Measurements from ENCODE around the gene NOC2L. TPM values are rescaled to one million over a fixed set of nuclear protein-coding genes. Genes with fewer than 3 reads are reported as not detected.

NOC2L gene
- total RNA-seq, 4 donors from 2014 or later: 45.6 to 61.9 (median 56.3) TPM

DNA sequence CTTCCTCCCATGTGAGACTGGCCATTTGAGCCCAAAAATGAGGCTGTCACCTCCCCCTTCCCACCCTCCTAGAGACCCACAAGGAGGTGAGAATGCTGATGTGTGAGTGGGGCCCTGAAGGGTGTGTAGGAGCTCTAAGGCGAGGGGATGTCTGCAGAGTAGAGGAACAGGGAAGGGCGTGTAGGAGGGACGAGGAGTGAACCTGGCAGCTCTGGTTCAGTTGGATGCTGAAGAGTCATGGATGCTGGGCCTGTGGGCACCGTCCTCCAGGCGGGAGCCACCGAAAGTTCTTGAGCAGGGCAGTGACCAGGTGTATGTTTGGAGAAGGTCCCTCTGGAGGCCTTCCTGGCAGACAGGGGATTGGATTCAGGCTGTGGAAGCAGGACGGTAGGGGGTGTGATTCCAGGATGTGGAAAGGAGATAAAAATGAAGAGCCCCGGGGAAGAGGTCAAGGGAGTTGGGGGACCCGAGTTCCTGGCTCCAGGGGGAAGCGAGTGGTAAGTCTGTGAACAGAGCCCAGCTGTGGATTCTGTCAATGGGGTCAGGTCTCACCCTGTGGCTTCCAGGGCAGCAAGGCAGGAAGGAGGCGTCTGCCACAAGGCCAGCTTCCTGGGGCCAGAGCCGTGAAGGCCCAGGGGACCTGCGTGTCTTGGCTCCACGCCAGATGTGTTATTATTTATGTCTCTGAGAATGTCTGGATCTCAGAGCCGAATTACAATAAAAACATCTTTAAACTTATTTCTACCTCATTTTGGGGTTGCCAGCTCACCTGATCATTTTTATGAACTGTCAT is 27.5 kb downstream of the NOC2L start:
- Histone ChIP-seq H3K4me1 (peaks cover 18% of the 10 kb centered on the region), H3K27me3 (peaks cover 86% of the 10 kb centered on the region), H3K27ac (no peak overlapping the region), H3K9me3 (no peaks in the 10 kb centered on the region), H3K4me3 (no peak overlapping the region), H3K36me3 (no peaks in the 10 kb centered on the region)
- TF ChIP-seq, protein P1, sequence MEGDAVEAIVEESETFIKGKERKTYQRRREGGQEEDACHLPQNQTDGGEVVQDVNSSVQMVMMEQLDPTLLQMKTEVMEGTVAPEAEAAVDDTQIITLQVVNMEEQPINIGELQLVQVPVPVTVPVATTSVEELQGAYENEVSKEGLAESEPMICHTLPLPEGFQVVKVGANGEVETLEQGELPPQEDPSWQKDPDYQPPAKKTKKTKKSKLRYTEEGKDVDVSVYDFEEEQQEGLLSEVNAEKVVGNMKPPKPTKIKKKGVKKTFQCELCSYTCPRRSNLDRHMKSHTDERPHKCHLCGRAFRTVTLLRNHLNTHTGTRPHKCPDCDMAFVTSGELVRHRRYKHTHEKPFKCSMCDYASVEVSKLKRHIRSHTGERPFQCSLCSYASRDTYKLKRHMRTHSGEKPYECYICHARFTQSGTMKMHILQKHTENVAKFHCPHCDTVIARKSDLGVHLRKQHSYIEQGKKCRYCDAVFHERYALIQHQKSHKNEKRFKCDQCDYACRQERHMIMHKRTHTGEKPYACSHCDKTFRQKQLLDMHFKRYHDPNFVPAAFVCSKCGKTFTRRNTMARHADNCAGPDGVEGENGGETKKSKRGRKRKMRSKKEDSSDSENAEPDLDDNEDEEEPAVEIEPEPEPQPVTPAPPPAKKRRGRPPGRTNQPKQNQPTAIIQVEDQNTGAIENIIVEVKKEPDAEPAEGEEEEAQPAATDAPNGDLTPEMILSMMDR (IDR thresholded peaks at IDR 0.05): no peak
- no peak for TF ChIP-seq POLR2AphosphoS5 (IDR thresholded peaks at IDR 0.05)
- no peak for TF ChIP-seq POLR2A (IDR thresholded peaks at IDR 0.05)
- no peak for TF ChIP-seq EP300 (IDR thresholded peaks at IDR 0.05)
- no peak for DNase-seq (ENCODE audit: low spot score in 2 of 2)
- 46% methylated on average over 15 of the region's 15 CpGs for WGBS

DNA sequence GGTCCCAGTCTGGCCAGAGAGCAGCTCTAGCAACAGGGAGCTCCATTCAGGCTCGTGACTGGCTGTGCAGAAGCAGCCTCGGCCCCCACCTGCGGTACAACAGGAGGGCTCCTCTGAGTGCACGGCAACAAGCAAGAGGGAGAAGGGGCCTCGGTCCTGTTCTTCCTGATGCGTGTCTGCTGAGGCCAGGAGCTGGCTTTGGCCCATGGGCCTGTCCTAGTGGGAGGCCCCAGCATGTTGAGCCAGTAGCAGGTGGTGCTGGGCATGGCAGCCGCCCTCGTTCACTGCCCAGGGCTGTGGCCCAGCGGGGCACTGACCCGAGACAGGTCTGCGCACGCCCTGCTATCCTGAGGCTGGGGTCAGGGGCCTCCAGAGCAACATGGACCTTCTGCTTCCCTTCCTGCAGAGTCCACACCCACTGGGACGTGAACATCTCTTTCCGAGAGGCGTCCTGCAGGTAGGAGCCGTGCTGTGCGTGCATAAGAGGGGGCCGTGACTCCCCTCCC is 28.4 kb downstream of the NOC2L start:
- Histone ChIP-seq H3K4me3 (no peak overlapping the region), H3K36me3 (no peaks in the 10 kb centered on the region), H3K27me3 (peaks cover 86% of the 10 kb centered on the region), H3K4me1 (peaks cover 16% of the 10 kb centered on the region), H3K27ac (no peak overlapping the region), H3K9me3 (no peaks in the 10 kb centered on the region)
- DNase-seq (ENCODE audit: low spot score in 2 of 2): no peak
- TF ChIP-seq POLR2A (IDR thresholded peaks at IDR 0.05) (no peak), POLR2AphosphoS5 (IDR thresholded peaks at IDR 0.05) (no peak), EP300 (IDR thresholded peaks at IDR 0.05) (no peak)
- TF ChIP-seq, protein P1 (IDR thresholded peaks at IDR 0.05): no peak
- WGBS: 56% methylated on average over 17 of the region's 18 CpGs

DNA sequence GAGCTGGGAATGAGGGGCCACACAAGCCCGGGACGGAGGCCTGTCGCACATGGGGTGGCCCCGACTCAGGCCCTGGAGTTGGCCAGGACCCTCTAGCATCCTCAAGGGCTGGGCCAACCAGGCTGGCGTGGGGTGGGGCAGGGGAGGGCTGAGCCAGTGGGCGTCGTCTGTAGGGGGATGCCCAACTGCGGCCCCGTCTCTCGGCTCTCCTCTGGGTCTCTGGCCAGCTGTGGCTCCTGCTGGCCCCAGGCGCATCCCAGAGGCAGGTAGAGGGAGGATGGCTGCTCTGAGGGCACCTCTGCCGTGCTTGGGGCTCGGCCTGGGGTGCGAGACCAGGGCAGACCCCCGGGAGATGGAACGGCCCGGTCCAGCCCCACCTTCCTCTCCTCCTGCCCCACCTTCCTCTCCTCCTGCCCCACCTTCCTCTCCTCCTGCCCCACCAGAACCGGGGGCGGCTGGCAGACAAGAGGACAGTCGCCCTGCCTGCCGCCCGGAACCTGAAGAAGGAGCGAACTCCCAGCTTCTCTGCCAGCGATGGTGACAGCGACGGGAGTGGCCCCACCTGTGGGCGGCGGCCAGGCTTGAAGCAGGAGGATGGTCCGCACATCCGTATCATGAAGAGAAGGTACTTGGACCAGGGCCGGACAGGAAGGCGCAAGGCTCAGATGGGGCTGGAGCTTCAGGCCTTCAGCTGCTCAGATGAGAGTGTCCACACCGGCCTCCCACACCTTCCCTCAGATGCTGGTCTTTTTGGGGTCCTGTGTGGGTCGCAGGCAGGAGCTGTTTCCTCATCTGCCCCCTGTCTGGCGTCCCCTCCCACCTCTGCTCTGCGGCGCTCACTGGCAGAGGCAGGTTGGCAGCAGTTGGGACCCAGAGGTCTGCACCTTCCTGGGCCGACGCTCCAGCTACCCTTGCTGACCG is 29.1 kb downstream of the NOC2L start:
- no peaks in the 10 kb centered on the region for H3K9me3 ChIP-seq
- no peak overlapping the region for H3K27ac ChIP-seq
- peaks cover 16% of the 10 kb centered on the region for H3K4me1 ChIP-seq
- peaks cover 86% of the 10 kb centered on the region for H3K27me3 ChIP-seq
- WGBS: 58% methylated on average over 37 of the region's 40 CpGs
- no peaks in the 10 kb centered on the region for H3K36me3 ChIP-seq
- no peak for DNase-seq (ENCODE audit: low spot score in 2 of 2)
- no peak overlapping the region for H3K4me3 ChIP-seq
- TF ChIP-seq POLR2AphosphoS5 (IDR thresholded peaks at IDR 0.05) (no peak), EP300 (IDR thresholded peaks at IDR 0.05) (no peak), POLR2A (IDR thresholded peaks at IDR 0.05) (no peak)
- TF ChIP-seq, protein P1 (IDR thresholded peaks at IDR 0.05): no peak

DNA sequence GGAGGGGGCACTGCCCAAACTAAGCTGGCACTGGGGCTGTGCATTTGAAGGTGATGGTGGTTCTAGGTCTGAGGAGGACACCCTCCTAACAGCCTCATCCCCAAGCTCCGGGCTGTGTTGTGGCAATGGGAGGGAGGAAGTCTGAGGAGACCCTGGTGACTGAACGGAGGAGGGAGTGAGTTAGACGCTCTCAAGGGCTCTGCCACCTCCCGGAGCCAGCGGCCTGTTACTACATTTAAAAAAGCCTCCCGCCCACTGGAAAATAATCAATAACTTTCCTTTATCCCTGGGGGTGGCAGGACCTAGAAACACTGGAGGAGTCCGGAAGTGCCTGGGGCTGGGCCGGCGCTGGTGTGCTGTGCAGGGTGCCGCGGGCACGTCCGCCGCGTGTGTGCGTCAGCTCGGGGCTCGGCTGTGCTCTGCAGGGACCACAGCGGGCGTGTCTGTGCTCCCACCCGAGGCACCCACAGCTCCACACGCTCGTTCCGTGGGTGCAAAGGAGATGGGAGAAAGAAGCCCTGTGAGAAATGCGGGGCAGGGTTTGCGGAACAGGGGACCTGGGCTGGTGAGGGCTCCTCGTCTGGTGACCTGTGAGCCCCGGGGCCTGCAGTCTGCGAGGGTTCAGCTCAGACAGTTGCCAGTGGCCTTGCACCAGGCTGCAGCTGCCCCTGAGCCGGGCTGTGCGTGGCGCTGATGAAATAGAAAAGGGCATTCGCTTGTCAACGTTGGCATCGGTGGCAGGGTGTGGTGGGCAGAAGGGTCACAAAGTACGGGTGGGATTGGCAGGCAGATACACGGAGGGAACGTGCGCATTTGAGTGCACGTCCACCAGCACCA is 30.0 kb downstream of the NOC2L start:
- peaks cover 23% of the 10 kb centered on the region for H3K4me1 ChIP-seq
- no peak for DNase-seq (ENCODE audit: low spot score in 2 of 2)
- H3K36me3 ChIP-seq: no peaks in the 10 kb centered on the region
- no peak overlapping the region for H3K4me3 ChIP-seq
- 54% methylated on average over 32 of the region's 40 CpGs for WGBS
- H3K27ac ChIP-seq: no peak overlapping the region
- TF ChIP-seq POLR2A (IDR thresholded peaks at IDR 0.05) (no peak), POLR2AphosphoS5 (IDR thresholded peaks at IDR 0.05) (no peak), EP300 (IDR thresholded peaks at IDR 0.05) (no peak)
- TF ChIP-seq, protein P1 (IDR thresholded peaks at IDR 0.05): no peak
- H3K27me3 ChIP-seq: peaks cover 93% of the 10 kb centered on the region
- no peaks in the 10 kb centered on the region for H3K9me3 ChIP-seq
